Neural cell (in vitro differentiated cells): ENCODE results near the gene PHF21A. TPM values are rescaled to one million over a fixed set of nuclear protein-coding genes. Genes with fewer than 3 reads are reported as not detected.

ENCODE experiments used
- H2AFZ ChIP-seq: fragments of 200-600, 300-800 bp; sonication (generic), shearing (Covaris generic); 2 replicates; pipeline ENCODE4 v1.6.0; 2014; ENCODE audit warnings: low read depth, mild to moderate bottlenecking, antibody characterized with exemption, low read length, moderate library complexity
- H3F3A ChIP-seq: fragments of 200-600 bp; shearing (Covaris generic); 2 replicates; pipeline ENCODE4 v1.6.1; 2016; ENCODE audit warnings: mild to moderate bottlenecking, moderate library complexity, mixed read lengths, antibody characterized with exemption, low read length; ENCODE audit not compliant: insufficient read depth, poor library complexity, severe bottlenecking
- H3K27ac ChIP-seq: fragments of 200-600, 300-800 bp; sonication (generic), shearing (Covaris generic); 2 replicates; pipeline ENCODE4 v1.5.1; 2014; ENCODE audit warnings: mild to moderate bottlenecking, low read length, moderate library complexity
- H3K27me3 ChIP-seq: fragments of 300-800, 200-600 bp; sonication (generic), shearing (Covaris generic); 2 replicates; pipeline ENCODE4 v1.6.0; 2014; ENCODE audit warnings: mild to moderate bottlenecking, low read depth, low read length, moderate library complexity; ENCODE audit not compliant: insufficient read depth
- H3K36me3 ChIP-seq: fragments of 300-800, 200-600 bp; sonication (generic), shearing (Covaris generic); 2 replicates; pipeline ENCODE4 v1.5.1; 2014; ENCODE audit warnings: mild to moderate bottlenecking, antibody characterized with exemption, low read length, moderate library complexity; ENCODE audit not compliant: insufficient read depth
- H3K4me2 ChIP-seq: fragments of 300-800, 200-600 bp; sonication (generic), shearing (Covaris generic); 2 replicates; pipeline ENCODE4 v1.6.0; 2014; ENCODE audit warnings: mild to moderate bottlenecking, low read length
- H3K4me3 ChIP-seq: fragments of 300-800, 200-600 bp; sonication (generic), shearing (Covaris generic); 2 replicates; pipeline ENCODE4 v1.5.1; 2014; ENCODE audit warnings: mild to moderate bottlenecking, low read length, moderate library complexity
- H3K79me2 ChIP-seq: fragments of 200-600 bp; shearing (Covaris generic); replicated peaks from 2 replicates; pipeline ENCODE4 v1.6.0; 2014; ENCODE audit warnings: mild to moderate bottlenecking, low read length, moderate library complexity; ENCODE audit not compliant: insufficient read depth
- H3K9ac ChIP-seq: fragments of 300-800, 200-600 bp; sonication (generic), shearing (Covaris generic); 2 replicates; pipeline ENCODE4 v1.6.1; 2016; ENCODE audit warnings: mild to moderate bottlenecking, low read length, mixed read lengths
- H3K9me2 ChIP-seq: fragments of 200-600 bp; shearing (Covaris generic); 2 replicates; pipeline ENCODE4 v1.6.1; 2016; ENCODE audit warnings: mild to moderate bottlenecking, low read length, mixed read lengths; ENCODE audit not compliant: insufficient read depth
- H3K9me3 ChIP-seq: fragments of 200-600, 300-800 bp; sonication (generic), shearing (Covaris generic); 2 replicates; pipeline ENCODE4 v1.6.1; 2016; ENCODE audit warnings: mild to moderate bottlenecking, mixed run types, low read length, moderate library complexity, mixed read lengths
- H4K20me1 ChIP-seq: fragments of 200-600 bp; shearing (Covaris generic); 2 replicates; pipeline ENCODE4 v1.6.1; 2016; ENCODE audit warnings: mild to moderate bottlenecking, mixed run types; ENCODE audit not compliant: insufficient read depth
- EP300 ChIP-seq: fragments of 450-650 bp; conservative IDR thresholded peaks from 2 replicates; pipeline ENCODE4 v1.6.1; 2014; ENCODE audit warnings: antibody characterized with exemption, mild to moderate bottlenecking, moderate library complexity; ENCODE audit not compliant: poor library complexity, severe bottlenecking
- EZH2 ChIP-seq: fragments of 200-600, 300-800 bp; shearing (Covaris generic), sonication (generic); IDR thresholded peaks from 2 replicates; pipeline ENCODE4 v1.6.1; 2014; ENCODE audit warnings: antibody characterized with exemption, low read length, borderline replicate concordance, mild to moderate bottlenecking; ENCODE audit not compliant: insufficient read depth, poor library complexity, severe bottlenecking
- MXI1 ChIP-seq: fragments of 450-650 bp; conservative IDR thresholded peaks from 2 replicates; pipeline ENCODE4 v1.6.1; 2014; ENCODE audit warnings: antibody characterized with exemption, mild to moderate bottlenecking; ENCODE audit not compliant: poor library complexity, severe bottlenecking
- POLR2AphosphoS5 ChIP-seq: IDR thresholded peaks from 2 replicates; pipeline ENCODE4 v1.6.1; 2012
- RAD21 ChIP-seq: fragments of 450-650 bp; conservative IDR thresholded peaks from 2 replicates; pipeline ENCODE4 v1.6.1; 2014; ENCODE audit warnings: antibody characterized with exemption, mild to moderate bottlenecking, moderate library complexity
- REST ChIP-seq: IDR thresholded peaks from 2 replicates; pipeline ENCODE4 v1.6.1; 2012; ENCODE audit warnings: borderline replicate concordance
- SMC3 ChIP-seq: fragments of 450-650 bp; conservative IDR thresholded peaks from 2 replicates; pipeline ENCODE4 v1.6.1; 2014; ENCODE audit warnings: antibody characterized with exemption, mild to moderate bottlenecking, moderate library complexity; ENCODE audit not compliant: poor library complexity
- TAF1 ChIP-seq: IDR thresholded peaks from 2 replicates; pipeline ENCODE4 v1.6.1; 2012; ENCODE audit warnings: low read depth
- polyA plus RNA-seq: library from polyadenylated mRNA; depleted of rRNA; stranded (reverse); fragments of >200 nt; gene quantifications from 2 replicates; pipeline ENCODE4 v1.2.3, GENCODE V29; 2014
- TF ChIP-seq, protein P1 (sequence below): fragments of 450-650 bp; IDR thresholded peaks from 2 replicates; pipeline ENCODE4 v1.5.1; 2014; ENCODE audit warnings: antibody characterized with exemption, mild to moderate bottlenecking, moderate library complexity; ENCODE audit not compliant: poor library complexity, severe bottlenecking

PHF21A gene
- polyA plus RNA-seq, 1 donor from 2014 or later = 31.7 TPM

GRCh38 chr11:46133119-46133518, 11.9 kb upstream of the PHF21A start:
- H3K4me3 ChIP-seq = no peak overlapping the region
- no peaks in the 10 kb centered on the region for H3K9me2 ChIP-seq

DNA sequence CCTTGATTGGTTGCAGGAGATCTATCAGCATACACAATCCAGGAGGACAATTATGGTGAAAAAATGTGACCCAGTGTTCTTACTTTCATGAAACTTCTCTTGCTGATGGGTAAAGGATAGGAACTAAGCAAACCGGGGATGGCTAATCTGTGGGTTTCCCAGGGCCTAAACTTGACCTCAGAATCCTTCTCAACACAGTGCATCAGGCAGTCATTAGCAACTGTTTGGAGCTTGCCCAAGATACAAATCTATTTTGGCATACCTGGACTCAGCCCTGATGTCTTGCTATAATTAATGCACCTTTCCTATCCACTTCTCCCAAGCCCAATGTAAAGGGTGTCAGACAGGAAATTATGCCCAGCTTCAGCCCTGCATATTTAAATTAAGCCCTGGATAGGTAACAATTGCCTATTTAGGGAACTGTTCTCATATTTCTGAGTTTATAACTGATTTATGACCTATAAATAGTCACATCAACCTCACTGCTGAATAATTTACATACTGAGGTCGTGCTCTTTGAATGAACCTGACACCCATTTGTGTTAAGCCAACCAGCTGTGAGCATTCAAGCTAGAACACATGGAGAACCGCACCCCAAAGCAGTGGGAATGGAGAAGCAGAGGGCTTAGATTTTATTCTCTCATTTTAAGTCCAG, 9.2 kb upstream of the PHF21A start:
- Histone ChIP-seq H4K20me1 (no peaks in the 10 kb centered on the region), H3K4me2 (no peak overlapping the region), H3K27ac (no peak overlapping the region), H3K79me2 (no peaks in the 10 kb centered on the region), H3K9ac (no peak overlapping the region), H3K36me3 (no peaks in the 10 kb centered on the region), H3K9me3 (no peaks in the 10 kb centered on the region), H3K9me2 (no peaks in the 10 kb centered on the region), H3F3A (no peaks in the 10 kb centered on the region), H2AFZ (no peak overlapping the region), H3K27me3 (no peaks in the 10 kb centered on the region), H3K4me3 (no peak overlapping the region)
- TF ChIP-seq EP300 = no peak
- no peak for TF ChIP-seq SMC3
- no peak for TF ChIP-seq TAF1
- no peak for TF ChIP-seq POLR2AphosphoS5
- TF ChIP-seq REST = no peak
- TF ChIP-seq EZH2 = no peak
- no peak for TF ChIP-seq RAD21
- TF ChIP-seq, protein P1, sequence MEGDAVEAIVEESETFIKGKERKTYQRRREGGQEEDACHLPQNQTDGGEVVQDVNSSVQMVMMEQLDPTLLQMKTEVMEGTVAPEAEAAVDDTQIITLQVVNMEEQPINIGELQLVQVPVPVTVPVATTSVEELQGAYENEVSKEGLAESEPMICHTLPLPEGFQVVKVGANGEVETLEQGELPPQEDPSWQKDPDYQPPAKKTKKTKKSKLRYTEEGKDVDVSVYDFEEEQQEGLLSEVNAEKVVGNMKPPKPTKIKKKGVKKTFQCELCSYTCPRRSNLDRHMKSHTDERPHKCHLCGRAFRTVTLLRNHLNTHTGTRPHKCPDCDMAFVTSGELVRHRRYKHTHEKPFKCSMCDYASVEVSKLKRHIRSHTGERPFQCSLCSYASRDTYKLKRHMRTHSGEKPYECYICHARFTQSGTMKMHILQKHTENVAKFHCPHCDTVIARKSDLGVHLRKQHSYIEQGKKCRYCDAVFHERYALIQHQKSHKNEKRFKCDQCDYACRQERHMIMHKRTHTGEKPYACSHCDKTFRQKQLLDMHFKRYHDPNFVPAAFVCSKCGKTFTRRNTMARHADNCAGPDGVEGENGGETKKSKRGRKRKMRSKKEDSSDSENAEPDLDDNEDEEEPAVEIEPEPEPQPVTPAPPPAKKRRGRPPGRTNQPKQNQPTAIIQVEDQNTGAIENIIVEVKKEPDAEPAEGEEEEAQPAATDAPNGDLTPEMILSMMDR = no peak

More at GRCh38 chr11:46133119-46133518, 11.9 kb upstream of the PHF21A start:
- no peaks in the 10 kb centered on the region for H3K27me3 ChIP-seq
- H3K27ac ChIP-seq = no peak overlapping the region
- no peak overlapping the region for H3K9ac ChIP-seq
- no peaks in the 10 kb centered on the region for H3K36me3 ChIP-seq
- no peak overlapping the region for H3K4me2 ChIP-seq
- no peaks in the 10 kb centered on the region for H3K9me3 ChIP-seq
- H3K79me2 ChIP-seq = no peaks in the 10 kb centered on the region
- H4K20me1 ChIP-seq = no peaks in the 10 kb centered on the region
- H2AFZ ChIP-seq = no peak overlapping the region
- no peaks in the 10 kb centered on the region for H3F3A ChIP-seq
- TF ChIP-seq MXI1 (no peak), EZH2 (no peak), POLR2AphosphoS5 (no peak), REST (no peak), TAF1 (no peak), EP300 (no peak)
- TF ChIP-seq, protein P1 = no peak
